ENCODE measurements around the gene HSPB3. TPM values are rescaled to one million over a fixed set of nuclear protein-coding genes. Genes with fewer than 3 reads are reported as not detected.

The HSPB3 gene
- polyA plus RNA-seq, 1 donor (not counting 4 experiments of a cell fraction or from before 2014, with no cell fraction given): 1.8 TPM

DNA sequence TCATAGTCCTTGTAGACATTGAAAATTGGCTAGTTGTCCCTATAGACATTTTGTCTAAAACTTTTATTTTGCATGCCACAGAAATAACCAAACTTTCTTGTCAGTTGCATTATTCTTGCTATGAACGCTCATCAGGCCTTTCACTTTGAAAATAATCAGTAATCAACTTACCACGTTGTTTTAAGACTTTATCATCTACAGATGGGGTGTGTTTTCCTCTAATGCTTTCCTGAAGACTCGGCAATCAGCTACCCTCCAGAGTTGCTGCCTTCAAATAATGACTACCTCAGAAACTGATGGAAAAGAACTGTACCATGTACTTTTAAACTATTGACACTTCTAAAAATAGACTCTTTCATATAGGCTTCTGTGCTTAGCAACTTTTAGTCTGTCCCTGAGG lies 33.5 kb upstream of the HSPB3 start:
- Histone ChIP-seq H3K27me3 (ENCODE audit: control insufficient read depth, extremely low read depth, insufficient read depth, low read length) (no peaks in the 10 kb centered on the region), H3K4me2 (ENCODE audit: control insufficient read depth, extremely low read depth, insufficient read depth, low read depth, low read length) (no peak overlapping the region), H4K20me1 (ENCODE audit: control insufficient read depth, extremely low read depth, insufficient read depth, low read length) (no peaks in the 10 kb centered on the region), H3K9ac (ENCODE audit: control insufficient read depth, extremely low read depth, insufficient read depth, low read length) (no peak overlapping the region), H3K79me2 (ENCODE audit: control insufficient read depth, insufficient read depth, low read length) (no peaks in the 10 kb centered on the region), H3K9me1 (ENCODE audit: control insufficient read depth, extremely low read depth, insufficient read depth, low read length) (no peaks in the 10 kb centered on the region), H3K27ac (ENCODE audit: control insufficient read depth, insufficient read depth, low read length) (no peak overlapping the region), H3K9me3 (ENCODE audit: control insufficient read depth, low read depth, low read length) (no peaks in the 10 kb centered on the region), H3K4me3 (ENCODE audit: control insufficient read depth in 2 of 3, extremely low read depth in 1 of 3, insufficient read depth in 2 of 3, low read depth in 1 of 3, low read length in 3 of 3) (no peak overlapping the region), H3K4me1 (ENCODE audit: control insufficient read depth, extremely low read depth, insufficient read depth, low read length) (no peaks in the 10 kb centered on the region), H3K36me3 (ENCODE audit: control insufficient read depth in 2 of 2, extremely low read depth in 1 of 2, insufficient read depth in 2 of 2, low read length in 2 of 2) (no peaks in the 10 kb centered on the region), H2AFZ (ENCODE audit: control insufficient read depth, low read length) (no peak overlapping the region)
- TF ChIP-seq, protein P1, sequence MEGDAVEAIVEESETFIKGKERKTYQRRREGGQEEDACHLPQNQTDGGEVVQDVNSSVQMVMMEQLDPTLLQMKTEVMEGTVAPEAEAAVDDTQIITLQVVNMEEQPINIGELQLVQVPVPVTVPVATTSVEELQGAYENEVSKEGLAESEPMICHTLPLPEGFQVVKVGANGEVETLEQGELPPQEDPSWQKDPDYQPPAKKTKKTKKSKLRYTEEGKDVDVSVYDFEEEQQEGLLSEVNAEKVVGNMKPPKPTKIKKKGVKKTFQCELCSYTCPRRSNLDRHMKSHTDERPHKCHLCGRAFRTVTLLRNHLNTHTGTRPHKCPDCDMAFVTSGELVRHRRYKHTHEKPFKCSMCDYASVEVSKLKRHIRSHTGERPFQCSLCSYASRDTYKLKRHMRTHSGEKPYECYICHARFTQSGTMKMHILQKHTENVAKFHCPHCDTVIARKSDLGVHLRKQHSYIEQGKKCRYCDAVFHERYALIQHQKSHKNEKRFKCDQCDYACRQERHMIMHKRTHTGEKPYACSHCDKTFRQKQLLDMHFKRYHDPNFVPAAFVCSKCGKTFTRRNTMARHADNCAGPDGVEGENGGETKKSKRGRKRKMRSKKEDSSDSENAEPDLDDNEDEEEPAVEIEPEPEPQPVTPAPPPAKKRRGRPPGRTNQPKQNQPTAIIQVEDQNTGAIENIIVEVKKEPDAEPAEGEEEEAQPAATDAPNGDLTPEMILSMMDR (optimal IDR thresholded peaks at IDR 0.05 in 1 of 3, IDR thresholded peaks at IDR 0.05 in 1 of 3, conservative IDR thresholded peaks at IDR 0.05 in 1 of 3; ENCODE audit: extremely low read depth in 1 of 3, insufficient read depth in 2 of 3, low read length in 3 of 3): no peak
- no peak for TF ChIP-seq EZH2 (IDR thresholded peaks at IDR 0.05; ENCODE audit: low read length)
- FAIRE-seq (no peak), DNase-seq (ENCODE audit: low read depth, low spot score) (no peak)
- dilution Hi-C loops (cut with MboI; ENCODE audit: extremely low pct_ligation_motif_present, low sequenced_read_pairs): no loop called here

DNA sequence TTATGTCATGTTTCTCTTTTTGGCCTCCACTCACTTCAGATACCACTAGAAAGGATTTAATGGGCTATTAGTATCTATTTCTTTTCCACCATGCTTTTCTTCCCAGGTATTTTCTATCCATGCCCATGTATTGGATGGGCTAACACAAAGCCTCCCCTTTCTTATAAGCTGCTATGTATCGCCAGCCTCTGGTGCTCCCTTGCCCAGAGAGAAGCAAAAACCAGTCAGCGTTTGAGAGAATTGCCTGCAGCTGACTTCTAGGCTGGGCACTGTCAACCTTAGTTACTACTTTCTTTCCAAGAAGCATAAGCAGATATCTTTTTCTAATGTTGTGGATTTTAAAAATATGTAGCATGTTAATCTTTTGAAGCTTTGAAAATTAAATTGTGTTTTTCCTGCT lies 30.2 kb upstream of the HSPB3 start:
- no peaks in the 10 kb centered on the region for H3K9me1 ChIP-seq (ENCODE audit: control insufficient read depth, extremely low read depth, insufficient read depth, low read length)
- H2AFZ ChIP-seq (ENCODE audit: control insufficient read depth, low read length): no peak overlapping the region
- H3K4me3 ChIP-seq (ENCODE audit: control insufficient read depth in 2 of 3, extremely low read depth in 1 of 3, insufficient read depth in 2 of 3, low read depth in 1 of 3, low read length in 3 of 3): no peak overlapping the region
- H3K27ac ChIP-seq (ENCODE audit: control insufficient read depth, insufficient read depth, low read length): no peak overlapping the region
- H4K20me1 ChIP-seq (ENCODE audit: control insufficient read depth, extremely low read depth, insufficient read depth, low read length): no peaks in the 10 kb centered on the region
- TF ChIP-seq, protein P1 (optimal IDR thresholded peaks at IDR 0.05 in 1 of 3, IDR thresholded peaks at IDR 0.05 in 1 of 3, conservative IDR thresholded peaks at IDR 0.05 in 1 of 3; ENCODE audit: extremely low read depth in 1 of 3, insufficient read depth in 2 of 3, low read length in 3 of 3): no peak
- TF ChIP-seq EZH2 (IDR thresholded peaks at IDR 0.05; ENCODE audit: low read length): no peak
- H3K9me3 ChIP-seq (ENCODE audit: control insufficient read depth, low read depth, low read length): no peaks in the 10 kb centered on the region
- no peak for FAIRE-seq
- dilution Hi-C loops (cut with MboI; ENCODE audit: extremely low pct_ligation_motif_present, low sequenced_read_pairs): no loop called here
- no peak overlapping the region for H3K9ac ChIP-seq (ENCODE audit: control insufficient read depth, extremely low read depth, insufficient read depth, low read length)
- H3K79me2 ChIP-seq (ENCODE audit: control insufficient read depth, insufficient read depth, low read length): no peaks in the 10 kb centered on the region
- DNase-seq (ENCODE audit: low read depth, low spot score): no peak
- no peaks in the 10 kb centered on the region for H3K27me3 ChIP-seq (ENCODE audit: control insufficient read depth, extremely low read depth, insufficient read depth, low read length)
- H3K4me1 ChIP-seq (ENCODE audit: control insufficient read depth, extremely low read depth, insufficient read depth, low read length): no peaks in the 10 kb centered on the region
- H3K4me2 ChIP-seq (ENCODE audit: control insufficient read depth, extremely low read depth, insufficient read depth, low read depth, low read length): no peak overlapping the region
- no peaks in the 10 kb centered on the region for H3K36me3 ChIP-seq (ENCODE audit: control insufficient read depth in 2 of 2, extremely low read depth in 1 of 2, insufficient read depth in 2 of 2, low read length in 2 of 2)

Measured in keratinocyte (primary cell).